Omental fat pad (tissue), 4 donors: Measurements from ENCODE around the gene RBMS3. TPM values are rescaled to one million over a fixed set of nuclear protein-coding genes. Genes with fewer than 3 reads are reported as not detected.

Experiments used
- ATAC-seq: fragments of 150-250 bp; one replicate; pipeline ENCODE4 v1.9.1; 2016; ENCODE audit warnings: mild to moderate bottlenecking, moderate library complexity; ENCODE audit not compliant: low FRiP score
- DNase-seq: peaks from one replicate; pipeline ENCODE4 v3.0.0-alpha.2; 2019; ENCODE audit warnings: low spot score
- total RNA-seq, 4 donors: library from RNA; depleted of rRNA; stranded (reverse); fragments of >200 nt; gene quantifications; one replicate each; pipeline ENCODE4 v1.1.0, GENCODE V29; 2016
- TF ChIP-seq, protein P1 (sequence below), 3 donors: fragments of 450-650 bp; IDR thresholded peaks; one replicate each; pipeline ENCODE4 v1.5.1; 2016 to 2017; ENCODE audit warnings: antibody characterized with exemption in 3 of 3, mild to moderate bottlenecking in 3 of 3, moderate library complexity in 2 of 3

The RBMS3 gene
- total RNA-seq, 4 donors from 2014 or later = 61.5 to 185 (median 120) TPM

- no peak for DNase-seq
- TF ChIP-seq, protein P1, sequence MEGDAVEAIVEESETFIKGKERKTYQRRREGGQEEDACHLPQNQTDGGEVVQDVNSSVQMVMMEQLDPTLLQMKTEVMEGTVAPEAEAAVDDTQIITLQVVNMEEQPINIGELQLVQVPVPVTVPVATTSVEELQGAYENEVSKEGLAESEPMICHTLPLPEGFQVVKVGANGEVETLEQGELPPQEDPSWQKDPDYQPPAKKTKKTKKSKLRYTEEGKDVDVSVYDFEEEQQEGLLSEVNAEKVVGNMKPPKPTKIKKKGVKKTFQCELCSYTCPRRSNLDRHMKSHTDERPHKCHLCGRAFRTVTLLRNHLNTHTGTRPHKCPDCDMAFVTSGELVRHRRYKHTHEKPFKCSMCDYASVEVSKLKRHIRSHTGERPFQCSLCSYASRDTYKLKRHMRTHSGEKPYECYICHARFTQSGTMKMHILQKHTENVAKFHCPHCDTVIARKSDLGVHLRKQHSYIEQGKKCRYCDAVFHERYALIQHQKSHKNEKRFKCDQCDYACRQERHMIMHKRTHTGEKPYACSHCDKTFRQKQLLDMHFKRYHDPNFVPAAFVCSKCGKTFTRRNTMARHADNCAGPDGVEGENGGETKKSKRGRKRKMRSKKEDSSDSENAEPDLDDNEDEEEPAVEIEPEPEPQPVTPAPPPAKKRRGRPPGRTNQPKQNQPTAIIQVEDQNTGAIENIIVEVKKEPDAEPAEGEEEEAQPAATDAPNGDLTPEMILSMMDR (IDR thresholded peaks at IDR 0.05) = no peak
- ATAC-seq = no peak
Measured at GRCh38 chr3:30003741-30004140, 722.9 kb downstream of the RBMS3 start.

- DNase-seq = no peak
- TF ChIP-seq, protein P1 (IDR thresholded peaks at IDR 0.05) = no peak
- ATAC-seq = no peak
Measured at GRCh38 chr3:30004481-30004880, 723.6 kb downstream of the RBMS3 start.

GRCh38 chr3:30006111-30006510, 725.2 kb downstream of the RBMS3 start:
- TF ChIP-seq, protein P1 (IDR thresholded peaks at IDR 0.05) = no peak
- ATAC-seq = no peak
- DNase-seq = no peak

DNA sequence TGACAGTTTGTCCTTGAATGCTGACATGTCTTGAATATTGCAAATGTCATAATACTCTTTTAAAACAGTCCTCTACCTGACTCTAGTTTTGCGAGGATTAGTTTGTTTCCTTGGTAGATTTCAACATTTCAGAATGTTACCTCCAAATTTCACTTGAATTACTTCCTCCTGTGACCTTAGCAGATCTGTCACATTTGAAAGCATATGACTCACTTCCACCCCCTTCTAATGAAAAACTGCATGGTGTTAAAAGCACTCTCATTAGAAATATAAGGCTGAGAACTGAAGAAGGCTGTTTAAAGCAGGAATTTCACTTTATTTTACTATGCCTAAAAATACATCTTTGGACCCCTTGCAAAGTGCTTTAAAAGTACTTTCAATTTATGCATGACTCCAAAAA, 726.8 kb downstream of the RBMS3 start:
- ATAC-seq = no peak
- DNase-seq = no peak
- TF ChIP-seq, protein P1 (IDR thresholded peaks at IDR 0.05) = no peak

DNA sequence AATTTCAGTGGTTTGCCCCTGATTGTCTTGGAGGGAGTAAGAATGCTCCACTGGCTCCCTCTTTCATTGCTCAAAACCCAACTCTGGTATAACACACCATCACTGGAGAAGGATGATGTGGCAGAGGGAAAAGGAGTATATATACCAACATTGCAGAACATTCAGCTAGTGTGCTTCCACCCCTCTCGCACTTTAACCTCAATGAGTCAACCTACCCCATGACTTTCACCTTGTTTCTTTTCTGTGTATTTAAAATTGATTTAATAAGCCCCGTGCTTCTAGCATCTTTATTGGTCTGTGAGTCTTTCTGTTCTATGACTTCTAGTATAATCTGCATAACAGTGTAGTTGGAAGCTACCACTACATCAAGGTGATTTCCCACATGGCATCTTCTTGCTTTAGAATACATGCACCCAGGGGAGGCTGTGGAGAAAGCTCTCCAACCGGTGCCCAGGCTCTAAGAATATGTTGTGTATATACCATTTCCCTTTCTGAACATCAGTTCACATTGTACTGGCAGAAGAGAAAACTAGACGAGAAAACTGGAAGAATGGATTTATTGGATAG, 730.4 kb downstream of the RBMS3 start:
- no peak for ATAC-seq
- TF ChIP-seq, protein P1 (IDR thresholded peaks at IDR 0.05) = no peak

GRCh38 chr3:30012941-30013543, 732.2 kb downstream of the RBMS3 start:
- peak; percentile 51 for ATAC-seq
- TF ChIP-seq, protein P1 (IDR thresholded peaks at IDR 0.05) = no peak
- DNase-seq = peak; percentile 90

More for the DNA sequence above, 730.4 kb downstream of the RBMS3 start:
- DNase-seq = no peak

DNA sequence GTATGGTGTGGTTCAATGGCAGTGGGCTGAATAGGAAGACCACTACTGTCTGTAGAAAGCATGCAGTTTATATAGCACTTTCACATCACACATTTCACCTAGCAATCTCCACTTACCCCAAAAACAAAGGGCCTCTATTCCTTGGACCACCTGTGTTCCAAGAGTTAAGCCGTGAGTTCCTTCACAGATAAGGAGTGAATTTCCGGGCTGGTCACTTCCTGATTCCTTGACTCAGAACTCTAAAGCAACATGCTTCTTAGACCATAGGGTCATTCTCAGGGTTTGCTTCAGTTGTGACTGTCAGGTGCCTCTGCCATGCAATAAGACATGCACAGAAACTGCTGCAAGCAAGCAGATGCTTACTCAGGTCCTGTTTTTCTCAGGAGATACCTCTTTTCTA, 737.0 kb downstream of the RBMS3 start:
- TF ChIP-seq, protein P1 (IDR thresholded peaks at IDR 0.05) = no peak
- no peak for ATAC-seq
- DNase-seq = no peak
